RPMI7951 (cell line): Measurements from ENCODE around the gene CYP4F12. TPM values are rescaled to one million over a fixed set of nuclear protein-coding genes. Genes with fewer than 3 reads are reported as not detected.
"Not testable (repeated sequence)": the region's sequence is repeated elsewhere in the genome, so short reads cannot be mapped to it uniquely, and the experiment has no call there.

Experiments used
- DNase-seq: peaks from one replicate; pipeline ENCODE4 v3.0.0-alpha.2; 2012; ENCODE audit warnings: low read depth
- total RNA-seq: library from RNA; depleted of rRNA; stranded (reverse); fragments of >200 nt; shearing (Covaris generic); gene quantifications from 2 replicates; pipeline ENCODE4 v1.2.3, GENCODE V29; 2014

Gene CYP4F12
- total RNA-seq, 1 experiment from 2014 or later = not detected

DNA sequence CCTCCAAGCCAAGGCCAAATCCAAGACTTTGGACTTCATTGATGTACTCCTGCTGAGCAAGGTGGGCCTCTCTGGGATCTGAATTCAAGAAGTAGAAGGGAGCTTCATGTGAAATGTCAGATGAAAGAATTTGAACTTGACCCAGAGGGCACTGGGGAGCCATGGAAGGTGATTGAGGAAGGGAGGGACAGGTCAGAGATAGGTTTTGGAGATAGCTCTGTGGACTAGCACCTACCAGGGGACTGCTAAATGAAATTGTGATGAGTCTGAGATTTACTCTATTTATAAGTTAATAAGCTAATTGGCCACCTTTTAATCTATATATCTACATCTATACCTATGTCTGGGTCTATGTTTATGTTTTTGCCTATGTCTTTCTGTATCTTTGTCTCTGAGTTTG, 22.8 kb upstream of the CYP4F12 start:
- DNase-seq = not testable (repeated sequence)

DNA sequence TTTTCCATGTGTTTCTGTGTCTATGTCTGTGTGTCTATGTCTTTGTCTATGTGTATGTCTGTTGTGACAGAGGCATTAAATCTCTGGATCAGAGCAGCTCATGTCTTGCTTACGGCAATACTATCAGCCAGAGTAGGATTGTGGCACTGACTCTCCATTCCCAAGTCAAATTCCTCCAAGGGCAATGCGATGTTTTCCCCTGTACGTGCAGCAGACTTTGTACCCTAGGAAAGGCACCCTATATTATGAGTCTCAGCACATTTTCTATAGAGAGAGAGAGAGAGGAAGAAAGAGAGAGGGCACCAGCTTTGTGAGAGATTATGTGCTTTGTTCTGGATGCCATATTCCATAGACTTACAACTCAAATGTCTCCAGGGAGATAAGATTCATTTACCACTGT, 21.1 kb upstream of the CYP4F12 start:
- DNase-seq = no peak

DNA sequence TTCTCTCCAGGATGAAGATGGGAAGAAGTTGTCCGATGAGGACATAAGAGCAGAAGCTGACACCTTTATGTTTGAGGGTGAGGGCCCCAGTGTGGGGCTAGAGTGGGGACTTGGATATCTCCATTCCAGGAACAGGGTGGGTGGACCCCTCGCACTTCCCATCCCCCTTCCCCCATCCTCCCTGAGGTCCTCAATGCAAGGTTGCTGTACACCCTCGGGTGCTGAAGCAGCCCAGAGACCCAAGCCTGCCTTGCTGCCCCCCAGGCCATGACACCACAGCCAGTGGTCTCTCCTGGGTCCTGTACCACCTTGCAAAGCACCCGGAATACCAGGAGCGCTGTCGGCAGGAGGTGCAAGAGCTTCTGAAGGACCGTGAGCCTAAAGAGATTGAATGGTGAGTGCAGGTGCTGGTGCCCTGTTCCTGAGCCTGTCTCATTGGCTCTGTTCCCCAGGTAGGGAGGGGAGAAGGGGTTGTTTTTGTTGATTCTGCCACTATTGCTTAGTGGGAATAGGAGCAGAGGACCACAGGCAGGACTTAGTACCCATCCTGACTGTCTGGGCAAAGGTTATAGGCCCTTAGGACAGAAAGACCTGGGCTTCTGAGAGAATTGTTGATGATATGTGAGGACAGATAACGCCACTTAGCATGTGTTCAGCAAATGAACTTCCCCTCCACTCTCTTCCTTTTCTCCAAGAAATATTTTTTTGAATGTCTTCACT, 20.2 kb upstream of the CYP4F12 start:
- no peak for DNase-seq

DNA sequence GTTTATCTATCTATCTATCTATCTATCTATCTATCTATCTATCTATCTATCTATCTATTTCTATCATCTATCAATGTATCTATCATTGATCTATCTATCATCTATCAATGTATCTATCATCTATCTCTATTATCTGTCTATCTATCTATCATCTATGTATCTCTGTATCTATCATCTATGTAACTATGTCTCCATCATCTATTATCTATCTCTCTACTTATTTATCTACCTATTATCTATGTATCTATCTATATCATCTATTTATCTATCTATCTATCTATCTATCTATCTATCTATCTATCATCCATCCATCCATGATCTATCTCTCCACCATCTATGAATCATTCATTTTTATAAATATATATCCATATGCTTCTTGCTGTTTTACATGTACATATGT, 16.4 kb upstream of the CYP4F12 start:
- DNase-seq = no peak

DNA sequence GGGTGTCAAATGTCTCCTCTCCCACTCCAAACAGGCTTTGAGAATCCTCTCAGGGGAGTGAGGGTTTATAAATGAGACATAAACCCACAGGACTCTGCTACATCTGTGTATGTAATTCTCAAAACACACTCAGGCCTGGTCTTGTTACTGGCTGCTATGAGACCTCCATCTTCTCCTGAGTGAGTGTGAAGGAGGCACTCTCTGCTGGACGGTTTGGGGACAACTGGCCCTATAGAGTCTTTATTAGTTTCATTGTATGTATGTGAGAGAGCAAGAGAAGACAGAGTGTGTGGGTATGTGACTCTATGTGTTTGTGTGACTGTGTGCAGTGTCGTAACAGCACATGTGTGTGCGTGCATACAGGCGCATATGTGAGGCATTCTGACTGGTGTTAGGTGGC, 9.6 kb upstream of the CYP4F12 start:
- DNase-seq = no peak

DNA sequence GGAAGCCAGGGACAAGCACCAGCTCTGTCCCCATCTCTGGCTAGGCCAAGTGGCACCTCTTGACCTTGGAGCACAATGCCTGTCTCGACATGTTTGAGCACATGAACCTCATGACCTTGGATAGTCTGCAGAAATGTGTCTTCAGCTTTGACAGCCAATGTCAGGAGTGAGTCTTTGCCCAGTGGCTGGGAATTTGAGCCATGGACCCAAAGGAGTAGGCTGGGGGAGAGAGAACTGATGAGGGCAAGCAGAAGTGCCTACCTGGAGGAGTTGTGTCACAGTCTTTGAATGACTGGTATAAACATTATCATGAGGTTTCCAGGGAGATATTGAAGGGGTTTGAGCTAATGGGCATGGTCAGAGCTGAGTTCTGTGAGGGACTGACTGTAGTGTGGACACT, 6.7 kb upstream of the CYP4F12 start:
- DNase-seq = no peak

DNA sequence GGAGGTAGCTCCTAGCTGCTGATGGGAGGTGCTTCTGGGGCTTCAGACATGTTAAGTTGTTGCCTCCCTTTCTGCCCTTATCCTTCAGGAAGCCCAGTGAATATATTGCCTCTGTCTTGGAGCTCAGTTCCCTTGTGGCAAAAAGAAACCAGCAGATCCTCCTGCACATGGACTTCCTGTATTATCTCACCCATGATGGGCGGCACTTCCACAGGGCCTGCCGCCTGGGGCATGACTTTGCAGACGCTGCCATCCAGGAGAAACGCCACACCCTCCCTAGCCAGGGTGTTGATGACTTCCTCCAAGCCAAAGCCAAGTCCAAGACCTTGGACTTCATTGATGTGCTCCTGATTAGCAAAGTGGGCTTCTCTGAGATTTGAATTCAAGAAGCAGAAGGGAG, 6.0 kb upstream of the CYP4F12 start:
- DNase-seq = no peak

DNA sequence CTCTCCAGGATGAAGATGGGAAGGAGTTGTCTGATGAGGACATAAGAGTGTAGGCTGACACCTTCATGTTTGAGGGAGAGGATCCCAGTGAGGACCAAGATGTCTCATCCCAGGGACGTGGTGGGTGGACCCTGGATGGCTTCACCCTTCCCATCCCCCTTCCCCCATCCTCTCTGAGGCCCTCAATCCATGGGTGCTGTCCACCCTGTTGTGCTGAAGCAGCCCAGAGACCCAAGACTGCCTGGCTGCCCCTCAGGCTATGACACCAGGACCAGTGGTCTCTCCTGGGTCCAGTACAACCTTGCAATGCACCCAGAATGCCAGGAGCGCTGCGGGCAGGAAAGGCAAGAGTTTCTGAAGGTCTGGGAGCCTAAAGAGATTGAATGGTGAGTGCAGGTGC, 3.4 kb upstream of the CYP4F12 start:
- no peak for DNase-seq

DNA sequence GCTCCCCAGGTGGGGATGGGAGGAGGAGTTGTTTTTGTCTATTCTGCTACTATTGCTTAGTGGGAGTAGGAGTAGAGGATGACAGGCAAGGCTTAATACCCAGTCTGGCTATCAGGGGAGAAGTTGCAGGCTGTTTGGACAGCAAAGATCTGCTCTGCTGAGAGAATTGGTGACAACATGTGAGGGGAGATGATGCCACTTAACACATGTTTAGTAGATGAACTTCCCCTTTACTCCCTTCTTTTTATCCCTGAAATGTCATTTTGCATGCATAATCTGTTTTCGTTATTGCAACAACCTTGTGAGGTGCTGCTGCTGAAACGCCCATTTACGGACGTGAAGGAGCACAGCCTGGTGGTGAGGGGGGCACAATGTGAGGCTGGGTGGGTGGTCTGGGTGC, 3.0 kb upstream of the CYP4F12 start:
- no peak for DNase-seq

DNA sequence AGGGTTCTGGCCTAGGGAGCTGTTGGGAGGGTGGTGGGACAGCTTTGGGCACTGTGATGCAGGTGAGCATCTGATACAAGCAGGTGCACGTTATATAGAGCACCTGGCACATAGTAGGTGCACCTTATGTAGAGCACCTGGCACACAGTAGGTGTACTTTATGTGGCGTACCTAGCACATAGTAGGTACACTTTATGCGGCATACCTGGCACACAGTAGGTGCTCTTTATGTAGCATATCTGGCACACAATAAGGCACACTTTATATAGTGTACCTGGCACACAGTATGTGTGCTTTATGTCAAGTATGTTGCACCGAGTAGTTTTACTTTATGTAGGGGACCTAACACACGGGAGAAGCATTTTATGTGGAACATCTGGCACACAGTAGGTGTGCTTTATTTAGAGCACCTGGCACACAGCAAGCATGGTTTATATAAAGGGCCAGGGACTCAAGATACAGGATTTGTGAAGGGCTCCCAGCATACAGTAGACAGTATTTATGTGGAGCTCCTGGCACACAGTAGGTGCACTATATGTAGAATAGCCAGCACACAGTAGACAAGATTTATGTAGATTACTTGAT, 1.6 kb upstream of the CYP4F12 start:
- DNase-seq = no peak

DNA sequence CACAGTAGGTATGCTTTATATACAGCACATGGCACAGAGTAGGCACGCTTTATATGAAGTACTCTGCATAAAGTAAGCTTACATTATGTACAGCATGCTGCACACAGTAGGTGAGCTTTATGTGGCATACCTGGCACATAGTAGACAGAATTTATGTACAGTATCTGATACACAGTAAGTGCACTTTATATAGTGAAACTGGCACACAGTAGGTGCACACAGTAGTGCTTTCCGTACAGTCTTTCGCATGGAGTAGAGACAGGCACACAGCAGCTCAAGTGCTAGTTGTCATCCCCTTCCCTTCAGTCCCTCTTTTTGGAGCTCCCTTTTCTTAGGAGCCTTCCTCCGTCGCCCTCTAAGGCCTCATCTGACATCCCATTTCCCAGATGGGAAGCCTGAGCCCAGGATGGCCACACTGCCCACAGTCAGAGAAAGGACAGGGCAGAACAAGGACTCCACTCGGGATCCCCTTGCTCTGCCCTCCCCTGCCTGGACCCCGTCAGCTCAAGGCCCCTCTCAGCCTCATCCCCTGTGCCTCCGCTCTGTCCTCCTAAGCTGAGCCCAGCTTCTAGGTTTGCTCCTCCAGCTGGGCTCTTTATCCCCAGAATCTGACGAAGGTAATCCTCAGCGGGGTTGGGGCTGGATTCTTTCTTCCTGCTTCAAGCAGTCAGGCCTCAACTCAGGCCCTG, 852 bp upstream of the CYP4F12 start:
- DNase-seq = no peak

DNA sequence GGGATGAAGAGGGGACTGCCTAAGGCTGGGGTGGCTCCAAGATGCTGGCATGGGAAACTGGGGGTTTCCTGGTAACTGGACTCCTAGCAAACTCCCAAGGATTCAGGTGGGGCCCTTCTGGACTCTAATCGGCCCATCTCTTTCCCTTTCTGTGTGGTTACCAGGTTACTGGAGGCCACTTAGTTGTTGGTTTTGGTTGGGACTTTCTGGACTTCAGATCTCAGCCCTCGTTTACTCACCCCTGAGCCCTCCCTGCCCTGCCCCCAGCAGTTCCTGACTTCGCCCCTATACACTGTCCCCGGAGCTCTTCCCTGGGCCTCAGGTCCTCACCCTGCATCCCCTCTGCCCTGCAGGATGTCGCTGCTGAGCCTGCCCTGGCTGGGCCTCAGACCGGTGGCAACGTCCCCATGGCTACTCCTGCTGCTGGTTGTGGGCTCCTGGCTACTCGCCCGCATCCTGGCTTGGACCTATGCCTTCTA, 328 bp downstream of the CYP4F12 start:
- DNase-seq = peak; percentile 13

DNA sequence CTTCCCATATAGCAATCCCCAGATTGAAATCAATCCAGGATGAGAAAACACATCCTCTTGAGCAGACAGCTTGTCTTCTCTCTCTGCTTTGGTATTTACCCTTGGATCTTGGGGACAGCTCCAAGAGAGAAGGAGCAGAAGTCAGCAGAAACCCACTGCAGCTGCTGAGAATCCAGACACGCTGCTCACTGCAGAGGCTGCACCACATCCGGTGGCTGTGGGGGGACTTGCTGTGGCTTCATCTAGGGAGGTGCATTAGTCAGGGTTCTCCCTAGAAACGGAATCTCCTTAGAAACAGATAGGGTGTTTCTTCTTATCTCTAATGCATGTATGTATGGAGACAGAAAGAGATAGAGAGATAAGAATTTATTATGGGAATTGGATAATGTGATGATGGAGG, 2.7 kb downstream of the CYP4F12 start:
- DNase-seq = no peak

DNA sequence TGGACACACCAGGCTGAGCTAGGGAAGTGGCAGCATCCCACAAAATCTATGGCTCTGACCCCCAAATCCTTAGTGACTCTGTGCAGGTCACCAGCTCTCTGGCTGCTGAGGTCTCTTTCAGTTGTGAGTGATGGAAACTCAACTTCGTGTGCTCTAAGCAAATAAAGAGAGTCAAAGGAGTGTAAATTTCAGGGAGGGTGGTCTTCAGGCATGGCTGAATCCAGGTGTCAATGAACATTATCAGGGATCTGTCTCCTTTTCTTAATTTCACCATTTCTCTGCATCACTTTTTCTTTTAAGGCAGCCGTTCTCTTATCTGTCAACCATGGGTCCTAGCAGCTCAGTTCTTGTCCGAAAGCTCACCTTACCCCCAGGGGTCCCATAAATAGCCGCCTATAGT, 6.2 kb downstream of the CYP4F12 start:
- no peak for DNase-seq

DNA sequence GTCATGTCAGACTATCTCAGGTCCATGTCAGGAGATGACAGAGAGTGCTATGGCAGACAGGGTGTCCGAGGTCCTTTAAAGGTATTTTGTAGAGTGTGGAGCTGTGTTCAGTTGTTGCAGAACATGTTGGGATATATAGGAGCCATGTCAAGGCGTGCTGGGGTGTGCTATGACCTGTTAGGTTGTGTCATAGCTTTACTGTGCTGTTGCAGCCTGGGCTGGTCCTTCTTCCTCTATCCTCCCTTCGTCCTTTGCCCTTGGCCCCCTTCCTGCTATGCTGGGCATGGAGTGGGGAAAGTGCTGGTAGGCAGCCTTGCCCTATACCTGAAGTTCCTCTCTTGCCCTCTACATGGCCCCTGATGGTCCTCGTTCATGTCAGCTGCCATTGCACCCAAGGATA, 7.0 kb downstream of the CYP4F12 start:
- not testable (repeated sequence) for DNase-seq

DNA sequence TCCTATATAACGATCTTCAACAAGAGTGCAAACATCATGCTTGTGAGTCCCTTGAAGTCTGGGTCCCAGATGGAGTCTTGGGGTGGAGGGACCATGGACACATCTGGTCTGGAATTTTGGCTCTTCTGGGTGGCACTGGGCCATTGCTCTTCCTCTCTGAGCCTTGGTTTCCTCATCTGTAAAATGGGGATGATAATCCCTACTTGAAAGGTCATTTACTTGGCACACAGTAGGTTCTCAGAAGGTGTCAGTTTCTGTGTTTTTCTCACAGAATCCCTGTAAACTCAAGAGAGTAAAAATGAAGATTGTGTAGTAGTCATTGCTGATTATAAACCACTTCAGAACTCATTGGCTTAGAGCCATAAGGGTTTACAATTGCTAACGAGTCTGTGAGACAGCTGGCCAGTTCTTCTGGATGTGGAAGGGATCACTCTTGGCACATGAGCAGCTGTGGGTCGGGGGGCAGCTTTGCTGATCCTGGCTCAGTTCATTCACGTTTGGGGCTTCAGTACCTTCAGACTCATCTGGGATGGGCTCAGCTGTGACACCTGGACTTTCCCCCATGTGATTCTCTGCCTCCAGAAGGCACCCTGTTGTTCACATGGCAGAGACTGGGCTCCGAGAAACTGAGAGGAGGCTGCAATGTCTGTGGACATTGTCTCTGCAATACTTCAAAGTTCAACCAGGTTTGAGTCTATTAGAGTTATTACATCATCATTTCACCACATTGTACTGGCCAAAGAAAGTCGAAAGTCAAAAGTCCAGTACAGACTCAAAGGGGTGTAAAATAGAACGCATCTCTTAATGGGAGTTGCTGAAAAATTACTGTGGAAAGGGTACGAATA, 7.8 kb downstream of the CYP4F12 start:
- no peak for DNase-seq

DNA sequence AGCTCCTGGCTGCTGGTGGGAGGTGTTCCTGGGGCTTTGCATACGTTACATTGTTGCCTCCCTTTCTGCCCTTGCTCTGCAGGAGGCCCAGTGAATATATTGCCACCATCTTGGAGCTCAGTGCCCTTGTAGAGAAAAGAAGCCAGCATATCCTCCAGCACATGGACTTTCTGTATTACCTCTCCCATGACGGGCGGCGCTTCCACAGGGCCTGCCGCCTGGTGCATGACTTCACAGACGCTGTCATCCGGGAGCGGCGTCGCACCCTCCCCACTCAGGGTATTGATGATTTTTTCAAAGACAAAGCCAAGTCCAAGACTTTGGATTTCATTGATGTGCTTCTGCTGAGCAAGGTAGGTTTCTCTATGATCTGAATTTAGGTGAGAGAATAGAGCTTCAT, 10.5 kb downstream of the CYP4F12 start:
- no peak for DNase-seq

DNA sequence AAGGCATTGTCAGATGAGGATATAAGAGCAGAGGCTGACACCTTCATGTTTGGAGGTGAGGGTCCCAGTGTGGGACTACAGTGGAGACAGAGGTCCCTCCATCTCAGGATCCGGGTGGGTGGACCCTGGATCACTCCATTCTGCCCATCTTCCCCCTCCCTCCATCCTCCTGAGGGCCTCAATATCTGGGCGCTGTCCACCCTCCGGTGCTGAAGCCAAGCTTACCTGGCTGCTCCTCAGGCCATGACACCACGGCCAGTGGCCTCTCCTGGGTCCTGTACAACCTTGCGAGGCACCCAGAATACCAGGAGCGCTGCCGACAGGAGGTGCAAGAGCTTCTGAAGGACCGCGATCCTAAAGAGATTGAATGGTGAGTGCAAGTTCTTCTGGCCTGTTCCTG, 11.9 kb downstream of the CYP4F12 start:
- no peak for DNase-seq

DNA sequence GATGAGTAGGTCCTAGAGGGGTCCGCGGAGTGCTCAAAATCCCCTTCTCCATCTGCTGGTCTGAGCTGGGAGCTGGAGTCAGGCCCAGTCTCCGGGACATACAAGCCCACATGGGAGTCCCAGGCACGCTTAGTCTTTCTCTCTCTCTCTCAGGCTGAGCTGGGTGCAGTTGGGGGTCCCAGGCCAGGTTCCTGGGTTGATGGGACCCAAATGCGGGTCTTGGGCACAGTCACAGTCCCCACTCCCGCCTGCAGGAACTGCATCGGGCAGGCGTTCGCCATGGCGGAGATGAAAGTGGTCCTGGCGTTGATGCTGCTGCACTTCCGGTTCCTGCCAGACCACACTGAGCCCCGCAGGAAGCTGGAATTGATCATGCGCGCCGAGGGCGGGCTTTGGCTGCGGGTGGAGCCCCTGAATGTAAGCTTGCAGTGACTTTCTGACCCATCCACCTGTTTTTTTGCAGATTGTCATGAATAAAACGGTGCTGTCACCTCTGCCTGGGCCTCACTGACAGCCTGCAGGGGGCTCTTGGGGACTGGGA, 23.8 kb downstream of the CYP4F12 start:
- no peak for DNase-seq

DNA sequence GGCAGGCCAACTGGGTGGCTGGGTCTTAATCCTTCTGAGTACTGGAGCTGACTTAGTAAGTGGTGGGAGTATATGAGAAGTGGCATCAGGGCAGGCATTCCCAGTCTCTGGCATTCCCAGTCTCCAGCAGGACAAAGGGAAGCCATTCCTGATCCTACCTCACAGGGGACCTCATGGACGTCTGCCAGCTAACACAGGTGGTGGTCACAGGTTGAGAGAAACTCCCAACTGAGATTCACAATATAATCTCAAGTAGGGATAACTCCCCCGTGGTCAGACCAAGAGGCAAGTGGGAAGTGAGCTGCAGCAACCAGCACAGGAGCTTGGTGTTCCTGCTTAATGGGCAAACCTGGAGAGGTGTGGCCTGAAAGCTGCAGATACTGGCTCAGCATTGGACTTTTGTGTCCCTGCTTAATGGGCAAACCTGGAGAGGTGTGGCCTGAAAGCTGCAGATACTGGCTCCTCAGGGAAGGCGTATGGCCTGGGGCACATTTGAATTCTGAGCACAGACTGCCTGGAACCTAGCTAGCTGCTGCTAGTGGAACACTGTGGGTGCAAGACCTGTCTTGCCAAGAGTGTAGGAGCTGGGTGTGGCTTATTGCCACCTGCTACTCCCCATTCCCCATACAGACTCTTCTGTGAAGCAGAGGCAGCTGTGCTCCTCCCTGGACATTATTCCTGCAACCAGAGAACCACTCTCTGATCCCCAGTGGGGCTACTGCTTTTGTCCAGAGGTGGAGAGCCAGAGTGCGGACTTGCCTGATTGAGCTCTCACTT, 29.1 kb downstream of the CYP4F12 start:
- no peak for DNase-seq

DNA sequence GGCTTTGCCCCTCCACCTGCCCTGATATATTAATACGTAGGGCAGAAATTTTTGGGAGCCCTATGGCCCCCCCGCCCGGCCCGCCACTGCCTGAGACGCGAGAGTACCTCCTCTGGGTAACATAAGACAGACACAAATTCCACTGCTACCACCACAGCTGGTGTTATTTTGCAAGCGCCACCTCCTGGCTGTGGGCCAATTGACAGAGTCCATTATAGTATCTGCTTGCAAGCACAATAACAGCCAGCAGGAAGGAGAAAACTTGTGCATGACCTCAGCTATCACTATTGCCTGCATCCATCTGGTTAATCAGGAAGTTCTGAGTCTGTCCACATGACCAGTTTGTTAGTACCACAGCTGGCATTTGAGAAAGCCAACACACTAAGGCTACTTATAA, 29.6 kb downstream of the CYP4F12 start:
- peak; percentile 76 for DNase-seq
